ENCODE measurements around the gene ENAH. TPM values are rescaled to one million over a fixed set of nuclear protein-coding genes. Genes with fewer than 3 reads are reported as not detected.

Gene ENAH
- total and polyA plus RNA-seq, 2 experiments from 2014 or later = 46.4 to 124 TPM

DNA sequence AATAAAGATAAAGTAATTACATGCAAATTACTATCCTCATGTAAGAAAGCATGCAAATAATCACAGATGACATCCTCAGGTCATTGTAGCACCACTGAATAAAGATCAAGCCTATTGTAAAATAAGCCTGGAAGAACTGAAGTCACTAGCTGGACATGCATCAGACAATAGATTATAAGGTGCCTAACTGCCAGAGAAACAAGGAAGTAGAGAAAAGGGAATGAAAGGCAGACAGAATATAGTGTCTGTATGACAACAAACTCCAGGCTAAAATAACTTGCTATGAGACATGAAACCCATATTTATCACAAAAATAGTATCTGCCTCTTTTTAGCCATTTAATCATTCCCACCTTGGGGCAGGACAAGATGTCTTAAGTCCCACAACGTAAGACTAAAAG is 108.7 kb downstream of the ENAH start:
- peaks cover 11% of the 10 kb centered on the region for H3K4me1 ChIP-seq (ENCODE audit: low read depth)
- peak overlapping the region; percentile 24 for H3K27ac ChIP-seq
- H3K9me3 ChIP-seq (ENCODE audit: low read depth) = no peaks in the 10 kb centered on the region
- H3K27me3 ChIP-seq = no peaks in the 10 kb centered on the region
- no peak overlapping the region for H3K4me3 ChIP-seq
- no peaks in the 10 kb centered on the region for H3K36me3 ChIP-seq
- DNase-seq (ENCODE audit: low read depth in 1 of 2, low spot score in 1 of 2) = no peak
- TF ChIP-seq, protein P1, sequence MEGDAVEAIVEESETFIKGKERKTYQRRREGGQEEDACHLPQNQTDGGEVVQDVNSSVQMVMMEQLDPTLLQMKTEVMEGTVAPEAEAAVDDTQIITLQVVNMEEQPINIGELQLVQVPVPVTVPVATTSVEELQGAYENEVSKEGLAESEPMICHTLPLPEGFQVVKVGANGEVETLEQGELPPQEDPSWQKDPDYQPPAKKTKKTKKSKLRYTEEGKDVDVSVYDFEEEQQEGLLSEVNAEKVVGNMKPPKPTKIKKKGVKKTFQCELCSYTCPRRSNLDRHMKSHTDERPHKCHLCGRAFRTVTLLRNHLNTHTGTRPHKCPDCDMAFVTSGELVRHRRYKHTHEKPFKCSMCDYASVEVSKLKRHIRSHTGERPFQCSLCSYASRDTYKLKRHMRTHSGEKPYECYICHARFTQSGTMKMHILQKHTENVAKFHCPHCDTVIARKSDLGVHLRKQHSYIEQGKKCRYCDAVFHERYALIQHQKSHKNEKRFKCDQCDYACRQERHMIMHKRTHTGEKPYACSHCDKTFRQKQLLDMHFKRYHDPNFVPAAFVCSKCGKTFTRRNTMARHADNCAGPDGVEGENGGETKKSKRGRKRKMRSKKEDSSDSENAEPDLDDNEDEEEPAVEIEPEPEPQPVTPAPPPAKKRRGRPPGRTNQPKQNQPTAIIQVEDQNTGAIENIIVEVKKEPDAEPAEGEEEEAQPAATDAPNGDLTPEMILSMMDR (IDR thresholded peaks at IDR 0.05; ENCODE audit: low read depth, low read length) = no peak

DNA sequence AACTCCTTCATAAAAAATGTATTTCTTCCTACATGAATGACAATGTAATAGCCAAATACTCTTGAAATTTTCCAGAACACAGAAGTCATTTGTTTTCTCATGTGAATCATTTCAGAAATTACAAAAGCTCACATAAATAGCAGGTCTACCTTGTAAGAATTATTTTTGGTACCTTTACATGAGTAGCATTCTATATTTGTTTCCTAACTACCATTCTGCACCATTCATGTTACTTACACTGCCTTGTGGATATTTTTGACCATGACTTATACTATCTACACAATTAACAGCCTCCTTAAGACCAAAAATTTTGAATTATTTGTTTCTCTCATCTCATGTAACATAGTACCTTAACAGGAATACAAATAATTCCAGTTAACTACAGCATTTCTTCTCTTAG is 109.6 kb downstream of the ENAH start:
- no peak overlapping the region for H3K4me3 ChIP-seq
- DNase-seq (ENCODE audit: low read depth in 1 of 2, low spot score in 1 of 2) = no peak
- no peaks in the 10 kb centered on the region for H3K9me3 ChIP-seq (ENCODE audit: low read depth)
- TF ChIP-seq, protein P1 (IDR thresholded peaks at IDR 0.05; ENCODE audit: low read depth, low read length) = no peak
- H3K36me3 ChIP-seq = no peaks in the 10 kb centered on the region
- no peaks in the 10 kb centered on the region for H3K27me3 ChIP-seq
- no peak overlapping the region for H3K27ac ChIP-seq
- peaks cover 20% of the 10 kb centered on the region for H3K4me1 ChIP-seq (ENCODE audit: low read depth)

DNA sequence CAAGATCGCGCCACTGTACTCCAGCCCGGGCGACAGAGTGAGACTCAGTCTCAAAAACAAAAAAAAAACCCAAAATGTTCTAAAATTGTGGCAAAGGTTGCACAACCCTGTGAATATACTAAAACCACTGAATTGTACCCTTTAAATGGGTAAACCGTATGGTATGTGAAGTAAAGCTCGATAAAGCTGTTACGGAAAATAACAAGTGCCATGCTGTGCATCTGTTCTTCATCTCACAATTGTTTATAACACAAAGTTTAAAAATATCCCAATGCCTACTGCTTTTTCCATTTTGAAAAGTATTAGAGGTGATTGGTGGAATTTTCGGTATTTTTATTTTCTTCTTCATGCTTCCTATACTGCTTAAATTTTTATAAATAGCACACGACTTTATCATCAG is 111.5 kb downstream of the ENAH start:
- H3K27me3 ChIP-seq = no peaks in the 10 kb centered on the region
- TF ChIP-seq, protein P1 (IDR thresholded peaks at IDR 0.05; ENCODE audit: low read depth, low read length) = no peak
- H3K4me1 ChIP-seq (ENCODE audit: low read depth) = peaks cover 24% of the 10 kb centered on the region
- no peak overlapping the region for H3K4me3 ChIP-seq
- no peak overlapping the region for H3K27ac ChIP-seq
- H3K36me3 ChIP-seq = no peaks in the 10 kb centered on the region
- H3K9me3 ChIP-seq (ENCODE audit: low read depth) = no peaks in the 10 kb centered on the region
- no peak for DNase-seq (ENCODE audit: low read depth in 1 of 2, low spot score in 1 of 2)

DNA sequence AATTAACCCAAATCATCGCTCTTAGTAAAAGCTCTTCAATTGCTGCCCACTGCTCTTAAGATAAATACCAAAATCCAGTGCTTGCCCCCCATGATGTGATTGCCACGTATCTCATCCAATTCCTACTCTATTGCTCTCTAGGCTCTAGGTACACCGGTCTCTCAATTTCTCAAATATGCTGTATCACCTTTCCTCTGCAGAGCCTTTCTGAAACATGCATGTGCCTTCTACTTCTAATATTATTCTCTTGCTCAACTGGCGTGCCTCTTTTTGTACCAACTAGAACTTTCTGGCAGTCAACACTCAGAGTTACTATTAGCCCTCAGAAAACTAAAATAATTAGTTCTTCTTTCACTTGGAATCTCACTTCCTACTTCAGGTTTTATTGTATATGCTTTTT is 113.3 kb downstream of the ENAH start:
- Histone ChIP-seq H3K27me3 (no peaks in the 10 kb centered on the region), H3K4me1 (ENCODE audit: low read depth) (peaks cover 28% of the 10 kb centered on the region), H3K4me3 (no peak overlapping the region), H3K27ac (no peak overlapping the region), H3K36me3 (no peaks in the 10 kb centered on the region), H3K9me3 (ENCODE audit: low read depth) (no peaks in the 10 kb centered on the region)
- TF ChIP-seq, protein P1 (IDR thresholded peaks at IDR 0.05; ENCODE audit: low read depth, low read length) = no peak
- no peak for DNase-seq (ENCODE audit: low read depth in 1 of 2, low spot score in 1 of 2)

DNA sequence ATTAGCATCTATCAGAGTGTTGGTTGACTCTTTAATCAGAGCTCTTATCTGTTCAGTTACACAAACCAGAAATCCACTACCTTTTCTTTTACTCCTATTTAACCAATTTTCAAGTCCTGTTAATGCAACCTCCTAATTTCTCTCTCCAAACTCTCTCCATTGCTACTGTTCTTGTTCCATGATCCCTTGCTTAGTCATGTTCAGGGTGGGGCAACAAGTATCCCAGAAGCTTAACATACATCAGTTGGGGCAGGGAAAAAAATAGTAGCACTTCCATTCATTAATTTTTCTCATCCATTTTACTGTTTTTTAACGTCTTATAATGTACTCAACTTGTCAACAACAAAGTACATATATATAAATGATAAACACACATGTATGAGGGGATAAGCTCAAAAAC is 113.9 kb downstream of the ENAH start:
- Histone ChIP-seq H3K9me3 (ENCODE audit: low read depth) (no peaks in the 10 kb centered on the region), H3K27ac (peak overlapping the region; percentile 58), H3K27me3 (no peaks in the 10 kb centered on the region), H3K4me1 (ENCODE audit: low read depth) (peaks cover 32% of the 10 kb centered on the region), H3K36me3 (no peaks in the 10 kb centered on the region), H3K4me3 (no peak overlapping the region)
- no peak for DNase-seq (ENCODE audit: low read depth in 1 of 2, low spot score in 1 of 2)
- TF ChIP-seq, protein P1 (IDR thresholded peaks at IDR 0.05; ENCODE audit: low read depth, low read length) = no peak
